ENCODE results near the gene CKAP5.

The CKAP5 gene

GRCh38 chr11:46845440-46845739 is 690 bp downstream of the CKAP5 start:
- POLR2A ChIA-PET = interaction anchor here (1.1 kb wide), 1 partner anchor 19 kb away, joined by 7 read pairs; no protein-coding TSS in a partner anchor
- H3K36me3 ChIP-seq (ENCODE audit: control insufficient read depth in 2 of 2, insufficient read depth in 1 of 2, low read length in 2 of 2) = peaks cover 0 to 14% of the 10 kb centered on the region in 2 experiments; a peak in 2 of 3 replicates
- H3K4me1 ChIP-seq (ENCODE audit: control insufficient read depth, insufficient read depth, low read length) = no peaks in the 10 kb centered on the region
- CTCF ChIA-PET = interaction anchor here (0.5 kb wide), 1 partner anchor 152 kb away, joined by 3 read pairs; no protein-coding TSS in a partner anchor
- H3K4me3 ChIP-seq (ENCODE audit: low read depth, low read length) = peak overlapping the region; percentile 84
- no peaks in the 10 kb centered on the region for H3K9me3 ChIP-seq (ENCODE audit: control insufficient read depth, insufficient read depth, low read depth, low read length)
- TF ChIP-seq ZNF449 (tag by site-specific recombination; IDR thresholded peaks at IDR 0.05) = peak; percentile 17; the same call in 1 of the 2 replicates
- no peak for TF ChIP-seq ZNF140 (tag by site-specific recombination; IDR thresholded peaks at IDR 0.05)
- TF ChIP-seq ZNF341 (tag by site-specific recombination; IDR thresholded peaks at IDR 0.05; ENCODE audit: low read depth) = peak; percentile 37; the same call in 1 of the 2 replicates
- no peak for TF ChIP-seq KLF10 (tag by site-specific recombination; IDR thresholded peaks at IDR 0.05)
- no peak for TF ChIP-seq ZNF670 (tag by site-specific recombination; IDR thresholded peaks at IDR 0.05; ENCODE audit: low read depth)
- TF ChIP-seq SCRT2 (tag by site-specific recombination; IDR thresholded peaks at IDR 0.05) = no peak
- peak overlapping the region; percentile 93 for H3K27ac ChIP-seq (ENCODE audit: extremely low read depth, low read depth, low read length)

GRCh38 chr11:46840116-46840515 is 6.0 kb downstream of the CKAP5 start:
- ChIA-PET CTCF (no interaction called here), POLR2A (no interaction called here)
- TF ChIP-seq GFI1B (tag by site-specific recombination; IDR thresholded peaks at IDR 0.05) (no peak), PRDM6 (tag by site-specific recombination; IDR thresholded peaks at IDR 0.05) (0 out of 2 replicates have a peak, but pooled peaks have one; percentile 12)
- H3K9me3 ChIP-seq (ENCODE audit: control insufficient read depth, insufficient read depth, low read depth, low read length) = no peaks in the 10 kb centered on the region
- no peak overlapping the region for H3K4me3 ChIP-seq (ENCODE audit: low read depth, low read length)
- no peaks in the 10 kb centered on the region for H3K4me1 ChIP-seq (ENCODE audit: control insufficient read depth, insufficient read depth, low read length)
- no peak overlapping the region for H3K27ac ChIP-seq (ENCODE audit: extremely low read depth, low read depth, low read length)
- peaks cover 0 to 14% of the 10 kb centered on the region in 2 experiments; a peak in 2 of 3 replicates for H3K36me3 ChIP-seq (ENCODE audit: control insufficient read depth in 2 of 2, insufficient read depth in 1 of 2, low read length in 2 of 2)

- ChIA-PET CTCF (no interaction called here), POLR2A (interaction anchor here (1.2 kb wide), 1 partner anchor 11 kb away, joined by 8 read pairs; no protein-coding TSS in a partner anchor)
- TF ChIP-seq ZNF362 (tag by site-specific recombination; IDR thresholded peaks at IDR 0.05) (peak; percentile 55; the same call in 1 of the 2 replicates), ZNF311 (tag by site-specific recombination; IDR thresholded peaks at IDR 0.05; ENCODE audit: borderline replicate concordance) (no peak)
- H3K4me1 ChIP-seq (ENCODE audit: control insufficient read depth, insufficient read depth, low read length) = no peaks in the 10 kb centered on the region
- H3K36me3 ChIP-seq (ENCODE audit: control insufficient read depth in 2 of 2, insufficient read depth in 1 of 2, low read length in 2 of 2) = peaks cover 0 to 14% of the 10 kb centered on the region in 2 experiments; a peak in 2 of 3 replicates
- no peaks in the 10 kb centered on the region for H3K9me3 ChIP-seq (ENCODE audit: control insufficient read depth, insufficient read depth, low read depth, low read length)
- no peak overlapping the region for H3K27ac ChIP-seq (ENCODE audit: extremely low read depth, low read depth, low read length)
- no peak overlapping the region for H3K4me3 ChIP-seq (ENCODE audit: low read depth, low read length)
Measured at GRCh38 chr11:46838501-46838900, 7.6 kb downstream of the CKAP5 start.

- H3K4me3 ChIP-seq (ENCODE audit: low read depth, low read length) = no peak overlapping the region
- TF ChIP-seq TRIM28 (IDR thresholded peaks at IDR 0.05; ENCODE audit: borderline replicate concordance, low read length) = no peak
- no peak for TF ChIP-seq KLF1 (tag by site-specific recombination; IDR thresholded peaks at IDR 0.05)
- no peak for TF ChIP-seq REPIN1 (tag by site-specific recombination; IDR thresholded peaks at IDR 0.05; ENCODE audit: low read depth)
- TF ChIP-seq ZNF530 (tag by site-specific recombination; IDR thresholded peaks at IDR 0.05; ENCODE audit: low read depth) = no peak
- no peak for TF ChIP-seq ZNF501 (tag by site-specific recombination; IDR thresholded peaks at IDR 0.05)
- TF ChIP-seq TCF7L2 (IDR thresholded peaks at IDR 0.05; ENCODE audit: borderline replicate concordance, low read depth, low read length) = no peak
- TF ChIP-seq ZNF362 (tag by site-specific recombination; IDR thresholded peaks at IDR 0.05) = no peak
- TF ChIP-seq ZNF157 (tag by site-specific recombination; IDR thresholded peaks at IDR 0.05) = no peak
- TF ChIP-seq BCL11B (tag by site-specific recombination; IDR thresholded peaks at IDR 0.05; ENCODE audit: low read depth) = no peak
- TF ChIP-seq ZNF24 (tag by site-specific recombination; IDR thresholded peaks at IDR 0.05) = no peak
- no peak for TF ChIP-seq ZBTB21 (tag by site-specific recombination; IDR thresholded peaks at IDR 0.05)
- TF ChIP-seq ZNF555 (tag by site-specific recombination; conservative IDR thresholded peaks at IDR 0.05) = no peak
- POLR2A ChIA-PET = no interaction called here
- no peaks in the 10 kb centered on the region for H3K9me3 ChIP-seq (ENCODE audit: control insufficient read depth, insufficient read depth, low read depth, low read length)
- peaks cover 3% of the 10 kb centered on the region; the same call in 1 of the 2 replicates for H3K4me1 ChIP-seq (ENCODE audit: control insufficient read depth, insufficient read depth, low read length)
- peaks cover 0 to 11% of the 10 kb centered on the region in 2 experiments; a peak in 1 of 3 replicates for H3K36me3 ChIP-seq (ENCODE audit: control insufficient read depth in 2 of 2, insufficient read depth in 1 of 2, low read length in 2 of 2)
- CTCF ChIA-PET = interaction anchor here (0.8 kb wide), 1 partner anchor 142 kb away, joined by 5 read pairs; no protein-coding TSS in a partner anchor
- H3K27ac ChIP-seq (ENCODE audit: extremely low read depth, low read depth, low read length) = no peak overlapping the region
Measured at GRCh38 chr11:46837860-46838259, 8.2 kb downstream of the CKAP5 start.

Data from HEK293 (cell line).